ENCODE data around the gene N4BP2.

Gene N4BP2

DNA sequence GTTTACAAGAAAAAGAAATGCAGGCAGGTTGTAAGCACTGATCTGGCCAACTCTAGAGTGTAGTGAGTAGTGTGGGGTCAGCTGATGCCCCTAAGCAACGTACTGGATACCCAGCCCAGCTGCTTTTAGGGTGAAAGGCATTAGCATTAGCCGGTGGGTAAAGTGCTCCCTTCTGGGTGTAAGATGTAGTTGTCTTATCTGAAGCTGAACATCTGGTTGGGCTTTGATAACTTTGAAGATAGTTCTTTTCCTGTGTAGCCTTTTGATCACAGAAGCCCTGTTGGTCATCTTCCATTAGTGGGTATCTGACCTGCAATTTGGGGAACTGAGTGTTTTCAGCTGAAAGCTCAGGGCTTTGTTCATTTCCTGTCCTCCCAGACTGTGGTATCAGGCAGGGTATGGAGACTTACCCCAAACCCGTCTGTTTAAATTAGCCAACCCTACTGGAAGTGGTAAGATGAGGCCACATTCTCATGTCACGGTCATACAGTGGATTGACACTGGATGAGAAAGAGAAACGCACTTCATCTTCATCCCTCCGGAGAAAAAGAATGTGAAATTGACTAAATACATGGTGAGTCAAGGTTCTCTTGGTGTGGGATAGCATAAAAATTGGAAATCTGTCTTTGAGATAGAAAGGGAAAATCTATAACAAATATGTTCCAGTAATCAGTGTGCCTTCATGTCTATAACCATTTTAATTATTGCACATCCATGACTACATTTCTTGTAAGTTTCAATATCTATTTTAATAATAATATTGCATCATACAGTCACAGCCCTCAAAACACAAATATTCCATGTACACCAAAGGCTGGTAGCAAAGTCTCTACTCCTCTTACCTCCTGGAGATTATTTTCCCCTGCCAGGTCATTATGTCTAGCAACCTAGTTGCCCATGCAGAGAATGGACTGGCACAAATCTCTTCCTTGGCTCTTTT is 148.9 kb downstream of the N4BP2 start:
- Mint-ChIP-seq H3K27me3 (ENCODE audit: low read depth) (no peaks in the 10 kb centered on the region), H3K4me1 (ENCODE audit: low read depth) (peaks cover 65% of the 10 kb centered on the region), H3K9me3 (no peaks in the 10 kb centered on the region), H3K36me3 (ENCODE audit: low read depth) (peaks cover 73% of the 10 kb centered on the region), H3K4me3 (peak overlapping the region; percentile 95), H3K27ac (peak overlapping the region; percentile 88)
- DNase-seq (ENCODE audit: low spot score) = peak; percentile 57

DNA sequence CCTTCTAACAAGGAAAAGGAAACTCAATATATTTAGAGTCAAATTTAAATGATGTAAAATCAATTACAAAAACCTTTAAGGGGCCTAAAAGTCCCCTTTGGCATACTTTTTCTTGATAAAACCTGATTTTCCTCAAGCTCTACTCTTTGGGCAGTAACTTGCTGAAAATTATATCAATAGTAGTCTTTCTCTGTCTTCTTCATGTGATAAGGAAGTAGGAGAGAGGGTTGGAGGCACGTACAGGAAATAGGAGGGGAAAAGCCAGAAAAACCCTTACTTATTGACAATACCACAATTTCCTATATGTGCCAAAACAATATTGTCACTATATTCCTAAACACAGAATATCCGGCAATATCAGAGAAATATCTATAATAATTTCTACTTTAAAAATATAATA is 149.8 kb downstream of the N4BP2 start:
- Mint-ChIP-seq H3K4me3 (peak overlapping the region; percentile 95), H3K9me3 (no peaks in the 10 kb centered on the region), H3K36me3 (ENCODE audit: low read depth) (peaks cover 72% of the 10 kb centered on the region), H3K27ac (peak overlapping the region; percentile 88), H3K4me1 (ENCODE audit: low read depth) (peaks cover 68% of the 10 kb centered on the region), H3K27me3 (ENCODE audit: low read depth) (no peaks in the 10 kb centered on the region)
- DNase-seq (ENCODE audit: low spot score) = no peak

Data from T-helper 2 cell treated with Interferon-gamma antibody and Interleukin-4, amounts not matched to agents 5 μg/mL and 100 μg/mL, for 36 hours (primary cell).